Activated CD8-positive, alpha-beta T cell treated with anti-CD3 and anti-CD28 coated beads for 36 hours (primary cell): Measurements from ENCODE around the gene OTULIN. TPM values are rescaled to one million over a fixed set of nuclear protein-coding genes. Genes with fewer than 3 reads are reported as not detected.

Experiments
- ATAC-seq: fragments of 200-7000 bp; cut with Tn5 transposase; one replicate; pipeline ENCODE4 v1.10.0; 2021; ENCODE audit warnings: mild to moderate bottlenecking, moderate library complexity
- CTCF ChIA-PET: fragments of 350-600 bp; sonication (Branson Sonifier 250); formaldehyde crosslinking; loops from one replicate; lab custom pipeline; 2021; ENCODE audit warnings: antibody characterized with exemption; lab: Charles Lee
- POLR2A ChIA-PET: fragments of 350-600 bp; sonication (Branson Sonifier 250); formaldehyde crosslinking; loops from one replicate; lab custom pipeline; 2021; ENCODE audit warnings: antibody characterized with exemption; lab: Charles Lee
- DNase-seq: peaks from one replicate; pipeline ENCODE4 v3.0.0-alpha.2; 2020
- H3K27ac Mint-ChIP-seq: one replicate; pipeline ENCODE4 v1.8.0; 2021; ENCODE audit warnings: mild to moderate bottlenecking, mixed read lengths
- H3K27me3 Mint-ChIP-seq: one replicate; pipeline ENCODE4 v1.8.0; 2021; ENCODE audit warnings: mixed read lengths
- H3K36me3 Mint-ChIP-seq: one replicate; pipeline ENCODE4 v1.8.0; 2021; ENCODE audit warnings: low read depth, mixed read lengths
- H3K4me1 Mint-ChIP-seq: one replicate; pipeline ENCODE4 v1.8.0; 2021; ENCODE audit warnings: low read depth, mixed read lengths
- H3K4me3 Mint-ChIP-seq: one replicate; pipeline ENCODE4 v1.8.0; 2021; ENCODE audit warnings: mild to moderate bottlenecking, moderate library complexity, mixed read lengths
- H3K9me3 Mint-ChIP-seq: one replicate; pipeline ENCODE4 v1.8.0; 2021; ENCODE audit warnings: mixed read lengths
- intact Hi-C: fragments of 100-400 bp; cut with micrococcal nuclease; formaldehyde crosslinking; loops from one replicate; pipeline ENCODE4 v1.10.0; 2022
- total RNA-seq, 2 experiments: library from RNA; stranded (reverse); gene quantifications; one replicate each; pipeline ENCODE4 v1.2.3, GENCODE V29; 2021
- TF ChIP-seq, protein P1 (sequence below): fragments of 200-600 bp; IDR thresholded peaks from one replicate; pipeline ENCODE4 v1.8.0; 2022; ENCODE audit warnings: antibody characterized with exemption, mild to moderate bottlenecking

Gene OTULIN
- total RNA-seq, 2 experiments from 2014 or later = 59.6 to 60.5 TPM

DNA sequence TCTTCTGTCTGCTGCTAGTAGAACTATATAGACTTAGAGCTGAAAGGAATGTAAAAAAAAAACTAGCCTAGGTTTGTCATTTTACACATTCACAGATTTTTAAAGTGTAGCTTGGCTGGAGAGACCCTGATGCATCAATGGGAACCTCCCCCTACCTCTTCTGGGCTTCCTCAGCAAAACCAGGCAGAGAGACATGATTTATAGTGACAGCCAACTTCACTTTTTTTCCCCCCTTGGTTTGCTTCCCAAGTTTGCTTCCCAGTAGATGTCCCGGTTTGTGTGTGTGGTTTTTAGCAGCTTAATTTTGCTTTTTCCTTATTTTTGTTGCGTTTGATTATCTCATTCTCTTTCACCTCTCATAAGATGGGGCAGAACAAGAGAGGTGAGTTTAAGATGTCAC lies 1.8 kb downstream of the OTULIN start:
- ATAC-seq = no peak

DNA sequence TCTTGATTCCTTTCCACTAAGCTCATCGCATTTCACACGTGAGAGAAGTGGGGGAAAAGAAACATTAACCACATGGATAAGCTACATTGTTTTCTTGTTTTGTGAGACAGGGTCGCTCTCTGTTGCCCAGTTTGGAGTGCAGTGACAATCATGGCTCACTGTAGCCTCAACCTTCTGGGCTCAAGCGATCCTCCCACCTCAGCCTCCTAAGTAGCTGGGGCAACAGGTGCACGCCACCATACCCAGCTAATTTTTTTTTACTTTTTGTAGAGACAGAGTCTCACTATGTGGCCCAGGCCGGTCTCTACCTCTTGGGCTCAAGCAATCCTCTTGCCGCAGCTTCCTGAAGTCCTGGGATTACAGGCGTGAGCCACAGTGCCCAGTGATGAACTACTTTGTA lies 2.8 kb downstream of the OTULIN start:
- H3K27me3 Mint-ChIP-seq = no peaks in the 10 kb centered on the region
- POLR2A ChIA-PET = interaction anchor here (0.6 to 1.8 kb wide), 6 partner anchors 9 to 253 kb away, joined by 3 to 5 read pairs (median 3); no protein-coding TSS in a partner anchor
- H3K27ac Mint-ChIP-seq = peak overlapping the region; percentile 94
- no peak for ATAC-seq
- intact Hi-C loops = loop anchor here (5.0 kb wide), 4 partner anchors 40 to 250 kb away; partner anchors contain the start of gene ANKH
- H3K4me3 Mint-ChIP-seq = peak overlapping the region; percentile 96
- TF ChIP-seq, protein P1, sequence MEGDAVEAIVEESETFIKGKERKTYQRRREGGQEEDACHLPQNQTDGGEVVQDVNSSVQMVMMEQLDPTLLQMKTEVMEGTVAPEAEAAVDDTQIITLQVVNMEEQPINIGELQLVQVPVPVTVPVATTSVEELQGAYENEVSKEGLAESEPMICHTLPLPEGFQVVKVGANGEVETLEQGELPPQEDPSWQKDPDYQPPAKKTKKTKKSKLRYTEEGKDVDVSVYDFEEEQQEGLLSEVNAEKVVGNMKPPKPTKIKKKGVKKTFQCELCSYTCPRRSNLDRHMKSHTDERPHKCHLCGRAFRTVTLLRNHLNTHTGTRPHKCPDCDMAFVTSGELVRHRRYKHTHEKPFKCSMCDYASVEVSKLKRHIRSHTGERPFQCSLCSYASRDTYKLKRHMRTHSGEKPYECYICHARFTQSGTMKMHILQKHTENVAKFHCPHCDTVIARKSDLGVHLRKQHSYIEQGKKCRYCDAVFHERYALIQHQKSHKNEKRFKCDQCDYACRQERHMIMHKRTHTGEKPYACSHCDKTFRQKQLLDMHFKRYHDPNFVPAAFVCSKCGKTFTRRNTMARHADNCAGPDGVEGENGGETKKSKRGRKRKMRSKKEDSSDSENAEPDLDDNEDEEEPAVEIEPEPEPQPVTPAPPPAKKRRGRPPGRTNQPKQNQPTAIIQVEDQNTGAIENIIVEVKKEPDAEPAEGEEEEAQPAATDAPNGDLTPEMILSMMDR = no peak
- CTCF ChIA-PET = interaction anchor here (1.0 to 2.6 kb wide), 7 partner anchors 9 to 301 kb away, joined by 3 to 15 read pairs (median 4); no protein-coding TSS in a partner anchor
- H3K4me1 Mint-ChIP-seq = peaks cover 68% of the 10 kb centered on the region
- H3K9me3 Mint-ChIP-seq = no peaks in the 10 kb centered on the region
- H3K36me3 Mint-ChIP-seq = peaks cover 43% of the 10 kb centered on the region
- no peak for DNase-seq

More for the DNA sequence above, 1.8 kb downstream of the OTULIN start:
- H3K27ac Mint-ChIP-seq = peak overlapping the region; percentile 94
- H3K27me3 Mint-ChIP-seq = no peaks in the 10 kb centered on the region
- H3K9me3 Mint-ChIP-seq = no peaks in the 10 kb centered on the region
- DNase-seq = no peak
- intact Hi-C loops = loop anchor here (5.0 kb wide), 4 partner anchors 41 to 249 kb away; partner anchors contain the start of gene ANKH
- TF ChIP-seq, protein P1 = no peak
- peak overlapping the region; percentile 96 for H3K4me3 Mint-ChIP-seq
- ChIA-PET POLR2A (interaction anchor here (0.6 to 1.8 kb wide), 3 partner anchors 9 to 330 kb away, joined by 3 to 5 read pairs (median 3); no protein-coding TSS in a partner anchor), CTCF (interaction anchor here (1.1 to 2.6 kb wide), 6 partner anchors 10 to 253 kb away, joined by 3 to 15 read pairs (median 5); no protein-coding TSS in a partner anchor)
- peaks cover 65% of the 10 kb centered on the region for H3K4me1 Mint-ChIP-seq
- peaks cover 39% of the 10 kb centered on the region for H3K36me3 Mint-ChIP-seq

DNA sequence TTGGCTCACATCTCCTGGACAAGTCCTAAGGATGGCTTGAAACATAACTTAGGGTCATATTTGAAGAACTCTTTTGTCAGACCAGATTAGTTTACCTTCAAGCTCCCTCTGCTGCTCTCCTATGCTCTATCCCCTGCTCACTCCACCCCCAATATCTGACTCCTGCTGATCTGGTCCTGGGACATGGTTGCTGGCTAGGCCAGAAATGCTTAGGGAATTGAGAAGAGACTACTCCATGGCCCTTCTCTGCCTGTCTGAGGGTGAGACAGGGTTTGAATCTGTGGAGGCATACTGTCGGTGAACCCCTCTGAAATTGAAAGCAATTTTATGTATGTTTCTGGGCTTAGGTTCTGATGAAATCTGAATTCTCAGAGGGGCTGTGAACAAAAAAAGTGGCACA lies 3.3 kb downstream of the OTULIN start:
- intact Hi-C loops = loop anchor here (5.0 kb wide), 4 partner anchors 40 to 250 kb away; partner anchors contain the start of gene ANKH
- ChIA-PET CTCF (interaction anchor here (1.0 to 2.6 kb wide), 6 partner anchors 9 to 302 kb away, joined by 3 to 15 read pairs (median 6); no protein-coding TSS in a partner anchor), POLR2A (interaction anchor here (0.8 to 1.8 kb wide), 5 partner anchors 9 to 253 kb away, joined by 3 to 5 read pairs (median 3); no protein-coding TSS in a partner anchor)
- peaks cover 46% of the 10 kb centered on the region for H3K36me3 Mint-ChIP-seq
- TF ChIP-seq, protein P1 = no peak
- peak overlapping the region; percentile 96 for H3K4me3 Mint-ChIP-seq
- ATAC-seq = no peak
- no peak for DNase-seq
- peaks cover 68% of the 10 kb centered on the region for H3K4me1 Mint-ChIP-seq
- no peaks in the 10 kb centered on the region for H3K27me3 Mint-ChIP-seq
- no peaks in the 10 kb centered on the region for H3K9me3 Mint-ChIP-seq
- H3K27ac Mint-ChIP-seq = peak overlapping the region; percentile 94

DNA sequence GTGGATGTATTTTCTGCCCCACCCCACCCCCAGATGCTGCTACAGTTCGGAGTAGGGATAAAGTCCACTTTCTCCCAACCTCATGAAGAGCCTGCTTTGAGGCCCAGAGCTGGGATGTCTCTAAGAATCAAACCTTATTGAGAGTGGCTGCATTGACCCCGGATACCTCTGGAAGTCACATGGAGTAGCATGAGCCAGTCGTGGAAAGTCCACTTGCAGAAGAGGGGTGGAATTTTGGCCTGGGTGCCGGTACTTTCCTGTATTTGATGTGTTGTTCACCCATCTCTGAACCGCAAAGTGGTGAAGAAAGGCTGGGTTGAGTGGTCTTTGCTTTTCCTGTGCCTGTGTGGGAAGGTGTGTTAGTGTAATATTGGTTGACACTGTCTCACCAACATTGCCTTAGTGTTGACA lies 3.7 kb downstream of the OTULIN start:
- Mint-ChIP-seq H3K27me3 (no peaks in the 10 kb centered on the region), H3K4me1 (peaks cover 68% of the 10 kb centered on the region), H3K4me3 (peak overlapping the region; percentile 96), H3K36me3 (peaks cover 48% of the 10 kb centered on the region), H3K27ac (peak overlapping the region; percentile 94), H3K9me3 (no peaks in the 10 kb centered on the region)
- ChIA-PET CTCF (interaction anchor here (1.1 to 2.6 kb wide), 3 partner anchors 8 to 302 kb away, joined by 3 to 15 read pairs (median 7); no protein-coding TSS in a partner anchor), POLR2A (interaction anchor here (0.9 to 1.1 kb wide), 2 partner anchors 8 to 254 kb away, joined by 3 read pairs; no protein-coding TSS in a partner anchor)
- intact Hi-C loops = loop anchor here (5.0 kb wide), 4 partner anchors 39 to 251 kb away; partner anchors contain the start of gene ANKH
- ATAC-seq (peak; percentile 11), DNase-seq (peak; percentile 78)
- TF ChIP-seq, protein P1 = no peak
